ENCODE results near the gene NAA60.

NAA60 gene

DNA sequence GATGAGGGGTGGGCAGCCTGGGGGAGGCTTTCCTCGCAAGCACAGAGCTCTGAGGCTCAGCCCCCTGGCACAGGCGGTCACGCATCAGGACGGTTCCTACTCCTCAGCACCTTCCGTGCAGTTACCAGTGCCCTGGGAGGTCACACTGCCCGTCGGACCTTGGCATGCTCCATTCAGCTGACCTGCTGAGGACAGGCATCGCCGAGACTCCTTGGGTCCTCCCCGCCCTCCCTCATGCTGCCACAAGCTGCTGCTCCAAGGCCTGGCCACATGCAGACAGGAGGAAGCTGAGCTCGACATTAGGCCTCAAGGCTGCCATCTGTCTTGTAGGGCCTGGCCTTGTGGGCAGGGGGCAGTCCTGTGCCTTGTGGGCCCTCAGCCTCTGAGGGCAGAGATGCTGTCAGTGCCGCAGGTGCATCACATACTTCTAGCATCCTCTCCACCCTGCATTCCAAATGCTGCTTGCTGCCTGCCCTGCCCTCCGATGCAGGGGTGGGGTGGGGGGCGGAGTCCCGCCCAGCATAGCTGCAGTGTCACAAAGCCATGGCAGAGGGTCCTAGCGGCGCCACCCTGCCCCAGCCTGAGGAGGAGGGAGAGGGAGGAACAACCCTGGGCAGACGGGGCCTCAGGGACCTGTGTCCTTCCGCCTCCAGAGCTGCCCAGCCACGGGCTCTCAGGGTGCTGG is 42.5 kb downstream of the NAA60 start:
- DNase-seq (ENCODE audit: insufficient read length, low spot score) (no peak), FAIRE-seq (no peak)
- TF ChIP-seq, protein P1, sequence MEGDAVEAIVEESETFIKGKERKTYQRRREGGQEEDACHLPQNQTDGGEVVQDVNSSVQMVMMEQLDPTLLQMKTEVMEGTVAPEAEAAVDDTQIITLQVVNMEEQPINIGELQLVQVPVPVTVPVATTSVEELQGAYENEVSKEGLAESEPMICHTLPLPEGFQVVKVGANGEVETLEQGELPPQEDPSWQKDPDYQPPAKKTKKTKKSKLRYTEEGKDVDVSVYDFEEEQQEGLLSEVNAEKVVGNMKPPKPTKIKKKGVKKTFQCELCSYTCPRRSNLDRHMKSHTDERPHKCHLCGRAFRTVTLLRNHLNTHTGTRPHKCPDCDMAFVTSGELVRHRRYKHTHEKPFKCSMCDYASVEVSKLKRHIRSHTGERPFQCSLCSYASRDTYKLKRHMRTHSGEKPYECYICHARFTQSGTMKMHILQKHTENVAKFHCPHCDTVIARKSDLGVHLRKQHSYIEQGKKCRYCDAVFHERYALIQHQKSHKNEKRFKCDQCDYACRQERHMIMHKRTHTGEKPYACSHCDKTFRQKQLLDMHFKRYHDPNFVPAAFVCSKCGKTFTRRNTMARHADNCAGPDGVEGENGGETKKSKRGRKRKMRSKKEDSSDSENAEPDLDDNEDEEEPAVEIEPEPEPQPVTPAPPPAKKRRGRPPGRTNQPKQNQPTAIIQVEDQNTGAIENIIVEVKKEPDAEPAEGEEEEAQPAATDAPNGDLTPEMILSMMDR (IDR thresholded peaks at IDR 0.05; ENCODE audit: insufficient read depth, missing control alignments), result no peak

DNA sequence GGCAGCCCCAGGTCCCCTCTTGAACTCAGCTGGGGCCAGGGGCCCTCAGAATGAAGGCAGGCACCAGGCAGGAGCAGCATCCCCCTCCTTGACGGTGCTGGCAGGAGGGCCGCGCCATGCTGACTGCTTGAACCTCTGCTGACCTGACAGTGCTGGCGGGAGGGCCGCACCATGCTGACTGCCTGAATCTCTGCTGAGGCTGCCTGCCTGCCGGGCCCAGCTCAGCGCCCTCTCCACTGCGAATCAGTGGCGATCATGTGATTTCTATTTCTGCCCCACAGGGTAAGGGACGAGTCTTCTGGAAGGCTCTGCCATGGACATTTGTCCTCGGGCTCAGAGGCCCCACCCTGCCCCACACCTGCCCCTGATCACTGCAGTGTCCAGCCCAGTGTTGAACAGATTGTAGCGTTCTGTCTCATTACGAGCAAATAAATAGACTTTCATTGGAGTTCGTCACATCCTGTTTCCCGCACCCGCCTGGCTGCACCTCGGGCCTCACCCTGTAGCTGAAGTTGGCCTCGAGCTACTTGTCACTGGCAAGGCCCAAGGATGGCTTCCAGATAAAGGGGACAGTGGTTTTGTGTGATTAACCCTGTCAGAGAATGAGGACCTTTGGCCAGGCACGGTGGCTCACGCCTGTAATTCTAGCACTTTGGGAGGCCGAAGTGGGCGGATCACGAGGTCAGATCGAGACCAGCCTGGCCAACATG is 43.2 kb downstream of the NAA60 start:
- FAIRE-seq (no peak), DNase-seq (ENCODE audit: insufficient read length, low spot score) (no peak)
- TF ChIP-seq, protein P1 (IDR thresholded peaks at IDR 0.05; ENCODE audit: insufficient read depth, missing control alignments), result no peak

DNA sequence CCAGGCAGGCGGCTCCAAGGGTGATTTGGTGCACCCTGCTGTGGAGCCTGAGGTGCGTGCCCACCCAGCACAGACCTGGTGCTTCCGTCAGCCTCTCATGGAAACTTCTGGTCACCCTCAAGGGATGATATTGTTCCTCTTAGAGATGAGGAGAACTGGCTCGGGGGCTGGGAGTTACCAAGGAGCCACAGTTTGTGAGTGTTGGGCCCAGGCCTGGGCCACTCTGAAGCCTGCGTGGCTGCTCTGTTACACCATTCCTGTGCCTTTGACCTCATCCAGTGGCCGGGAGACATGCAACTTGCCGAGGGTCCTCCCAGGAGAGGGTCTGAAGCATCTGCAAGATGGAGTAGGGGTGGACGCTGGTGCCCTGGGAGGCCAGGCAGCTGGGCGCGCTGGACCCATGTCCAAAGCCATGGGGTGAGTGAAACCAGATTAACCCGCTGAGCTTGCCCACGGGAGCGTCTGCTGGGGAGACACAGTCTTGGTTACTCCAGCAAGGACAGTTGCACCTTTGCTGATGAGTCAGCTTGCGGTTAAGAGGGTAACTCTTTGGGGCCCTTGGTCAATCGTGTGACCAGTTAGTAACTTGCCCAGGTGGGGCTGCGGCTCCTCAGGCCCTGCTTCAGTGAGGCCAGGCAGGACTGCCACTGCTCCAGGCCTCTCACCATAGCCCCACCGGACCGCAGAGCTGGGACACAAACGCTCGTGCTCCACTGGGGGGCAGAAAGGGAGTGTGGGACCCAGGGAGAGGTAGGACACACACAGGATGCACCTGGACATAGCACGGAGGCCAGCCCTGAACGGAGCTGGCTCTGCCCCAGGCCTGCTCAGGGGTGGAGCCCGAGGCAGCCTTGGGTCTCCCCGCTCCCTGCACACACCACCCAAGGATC is 44.3 kb downstream of the NAA60 start:
- TF ChIP-seq, protein P1 (IDR thresholded peaks at IDR 0.05; ENCODE audit: insufficient read depth, missing control alignments), result no peak
- DNase-seq (ENCODE audit: insufficient read length, low spot score), result no peak
- no peak for FAIRE-seq

DNA sequence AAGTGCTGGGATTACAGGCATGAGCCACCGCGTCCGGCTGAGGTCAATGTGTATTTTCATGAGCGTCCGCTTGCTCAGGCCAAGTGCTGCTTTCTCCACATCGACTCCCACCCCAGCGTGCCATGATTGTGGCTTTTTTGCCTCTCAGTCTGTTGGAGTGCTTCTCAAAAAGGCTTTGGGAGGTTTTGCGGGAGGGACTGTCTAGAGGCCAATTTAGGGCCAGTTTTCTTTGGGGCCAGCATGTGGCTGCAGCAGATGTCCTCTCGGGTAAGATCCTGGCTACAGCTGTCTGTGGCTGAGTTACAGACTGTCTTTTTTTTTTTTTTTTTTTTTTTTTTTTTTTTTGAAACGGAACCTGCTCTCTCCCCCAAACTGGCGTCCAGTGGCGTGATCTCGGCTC is 45.3 kb downstream of the NAA60 start:
- DNase-seq (ENCODE audit: insufficient read length, low spot score), result no peak
- TF ChIP-seq, protein P1 (IDR thresholded peaks at IDR 0.05; ENCODE audit: insufficient read depth, missing control alignments), result no peak
- no peak for FAIRE-seq

DNA sequence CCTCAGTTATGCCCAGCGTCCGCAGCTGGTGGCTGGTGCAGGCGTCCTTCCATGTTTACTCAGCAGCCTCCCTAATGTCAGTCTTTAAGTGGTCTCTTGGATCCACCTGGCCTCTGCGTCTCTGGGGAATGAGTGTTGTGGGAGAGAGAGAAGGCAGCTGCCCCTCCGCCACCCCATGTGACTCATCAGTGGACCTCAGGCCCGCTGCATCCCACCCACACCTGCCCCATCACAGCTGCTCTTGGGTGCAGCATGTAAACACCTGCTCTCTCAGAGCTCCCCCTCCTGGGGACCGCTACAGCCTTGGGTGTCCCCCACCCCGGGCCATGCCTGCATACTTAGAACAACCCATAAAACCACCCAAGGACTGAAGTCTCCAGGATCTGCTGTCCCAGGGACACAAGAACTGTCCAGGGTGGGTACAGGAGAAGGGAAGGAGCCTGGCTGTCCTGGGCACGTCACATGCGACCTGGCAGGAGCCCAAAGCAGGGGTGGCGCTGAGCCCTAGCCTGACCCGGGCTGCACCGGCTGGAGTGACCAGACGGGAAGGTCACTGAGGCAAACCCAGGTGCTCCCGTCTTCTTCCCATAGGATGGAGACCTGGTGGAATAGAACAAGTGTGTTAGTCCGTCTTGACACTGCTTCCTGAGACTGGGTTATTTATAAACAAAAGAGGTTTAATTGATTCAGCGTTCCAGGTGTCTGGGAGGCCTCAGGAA is 47.6 kb downstream of the NAA60 start:
- FAIRE-seq (no peak), DNase-seq (ENCODE audit: insufficient read length, low spot score) (no peak)

DNA sequence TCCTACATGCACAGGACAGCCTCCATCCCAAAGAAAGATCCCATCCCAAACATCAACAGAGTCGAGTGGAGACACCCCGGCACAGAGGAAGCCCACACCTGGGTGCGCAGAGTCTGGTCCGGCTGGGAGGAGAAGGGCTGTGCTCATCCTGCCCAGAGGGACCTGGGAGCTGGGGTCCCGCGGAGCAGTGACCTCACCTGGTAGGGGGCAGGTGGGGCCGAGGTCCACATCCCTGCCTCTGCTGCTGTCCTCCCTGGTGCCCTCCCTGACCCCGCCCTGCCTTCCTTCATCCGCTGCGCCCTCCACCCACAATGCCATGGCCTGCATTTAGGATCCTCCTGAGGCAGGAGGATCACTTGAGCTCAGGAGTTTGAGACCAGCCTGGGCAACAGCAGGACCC is 48.9 kb downstream of the NAA60 start:
- DNase-seq (ENCODE audit: insufficient read length, low spot score) (no peak), FAIRE-seq (no peak)
- TF ChIP-seq, protein P1 (IDR thresholded peaks at IDR 0.05; ENCODE audit: insufficient read depth, missing control alignments), result no peak

More for the DNA sequence above, 47.6 kb downstream of the NAA60 start:
- TF ChIP-seq, protein P1 (IDR thresholded peaks at IDR 0.05; ENCODE audit: insufficient read depth, missing control alignments), result no peak

Measured in D721Med (cell line).